CD4-positive, alpha-beta T cell treated with Interleukin-2 at 100 ng/mL for 4 hours (primary cell): ENCODE measurements around the gene RBM26.
"Not testable (repeated sequence)": the region's sequence is repeated elsewhere in the genome, so short reads cannot be mapped to it uniquely, and the experiment has no call there.

ENCODE experiments used
- DNase-seq: peaks from one replicate; pipeline ENCODE4 v3.0.0-alpha.2; 2020; ENCODE audit warnings: low spot score

RBM26 gene

GRCh38 chr13:79384022-79384610 is 21.9 kb downstream of the RBM26 start:
- no peak for DNase-seq

- no peak for DNase-seq
Measured at GRCh38 chr13:79382545-79383275, 23.3 kb downstream of the RBM26 start.

GRCh38 chr13:79380997-79381396 is 25.1 kb downstream of the RBM26 start:
- no peak for DNase-seq

GRCh38 chr13:79379274-79379673 is 26.8 kb downstream of the RBM26 start:
- DNase-seq: no peak

- no peak for DNase-seq
Measured at GRCh38 chr13:79376843-79377242, 29.2 kb downstream of the RBM26 start.

GRCh38 chr13:79374578-79374977 is 31.5 kb downstream of the RBM26 start:
- no peak for DNase-seq

- no peak for DNase-seq
Measured at GRCh38 chr13:79373916-79374315, 32.1 kb downstream of the RBM26 start.

- no peak for DNase-seq
Measured at GRCh38 chr13:79369226-79369625, 36.8 kb downstream of the RBM26 start.

GRCh38 chr13:79365981-79366380 is 40.1 kb downstream of the RBM26 start:
- DNase-seq: no peak

GRCh38 chr13:79361299-79361698 is 44.8 kb downstream of the RBM26 start:
- no peak for DNase-seq

GRCh38 chr13:79360095-79360494 is 46.0 kb downstream of the RBM26 start:
- DNase-seq: no peak

GRCh38 chr13:79359064-79359463 is 47.0 kb downstream of the RBM26 start:
- DNase-seq: no peak

GRCh38 chr13:79354285-79354684 is 51.8 kb downstream of the RBM26 start:
- DNase-seq: no peak

GRCh38 chr13:79353693-79354092 is 52.4 kb downstream of the RBM26 start:
- no peak for DNase-seq

- DNase-seq: no peak
Measured at GRCh38 chr13:79352107-79352506, 53.9 kb downstream of the RBM26 start.

- DNase-seq: not testable (repeated sequence)
Measured at GRCh38 chr13:79349608-79350007, 56.4 kb downstream of the RBM26 start.

- DNase-seq: no peak
Measured at GRCh38 chr13:79349011-79349410, 57.0 kb downstream of the RBM26 start.

GRCh38 chr13:79346300-79346914 is 59.6 kb downstream of the RBM26 start:
- no peak for DNase-seq

- no peak for DNase-seq
Measured at GRCh38 chr13:79341202-79341601, 64.9 kb downstream of the RBM26 start.

- no peak for DNase-seq
Measured at GRCh38 chr13:79340490-79340889, 65.6 kb downstream of the RBM26 start.

GRCh38 chr13:79338343-79338742 is 67.7 kb downstream of the RBM26 start:
- DNase-seq: no peak

GRCh38 chr13:79336966-79337365 is 69.1 kb downstream of the RBM26 start:
- DNase-seq: no peak

GRCh38 chr13:79328510-79328909 is 77.5 kb downstream of the RBM26 start:
- DNase-seq: no peak

- no peak for DNase-seq
Measured at GRCh38 chr13:79320433-79320832, 85.6 kb downstream of the RBM26 start.
